ENCODE data around the gene PTPRU.

The PTPRU gene

GRCh38 chr1:29238620-29239002, 2.3 kb downstream of the PTPRU start:
- H3K4me3 ChIP-seq (ENCODE audit: insufficient read depth, low read length, poor library complexity, severe bottlenecking) = no peak overlapping the region
- H3K36me3 ChIP-seq (ENCODE audit: low read length) = no peaks in the 10 kb centered on the region
- H3F3A ChIP-seq (ENCODE audit: insufficient read depth) = no peaks in the 10 kb centered on the region
- H3K27ac ChIP-seq (ENCODE audit: low read depth, low read length) = no peak overlapping the region
- no peaks in the 10 kb centered on the region for H3K79me2 ChIP-seq (ENCODE audit: insufficient read depth, low read length)
- no peak overlapping the region for H3K4me2 ChIP-seq (ENCODE audit: low read depth, low read length, poor library complexity, severe bottlenecking)
- no peak overlapping the region for H2AFZ ChIP-seq (ENCODE audit: low read depth, low read length, severe bottlenecking)
- no peaks in the 10 kb centered on the region for H3K9me2 ChIP-seq (replicated peaks; ENCODE audit: insufficient read depth, low read length)
- no peak overlapping the region for H3K9ac ChIP-seq (ENCODE audit: low read length)
- H3K27me3 ChIP-seq (ENCODE audit: low read length) = no peaks in the 10 kb centered on the region
- H3K9me3 ChIP-seq (ENCODE audit: insufficient read depth, low read length) = no peaks in the 10 kb centered on the region
- H4K20me1 ChIP-seq (ENCODE audit: low read depth, low read length) = no peaks in the 10 kb centered on the region
- TF ChIP-seq EZH2phosphoT487 (conservative IDR thresholded peaks at IDR 0.05; ENCODE audit: low read length) (no peak), CTCF (IDR thresholded peaks at IDR 0.05; ENCODE audit: insufficient read depth, low read length, poor library complexity, severe bottlenecking) (no peak)

GRCh38 chr1:29239142-29239541, 2.8 kb downstream of the PTPRU start:
- H3K9me2 ChIP-seq (replicated peaks; ENCODE audit: insufficient read depth, low read length) = no peaks in the 10 kb centered on the region
- H3K79me2 ChIP-seq (ENCODE audit: insufficient read depth, low read length) = no peaks in the 10 kb centered on the region
- H3K4me2 ChIP-seq (ENCODE audit: low read depth, low read length, poor library complexity, severe bottlenecking) = no peak overlapping the region
- H3K36me3 ChIP-seq (ENCODE audit: low read length) = no peaks in the 10 kb centered on the region
- no peak overlapping the region for H3K9ac ChIP-seq (ENCODE audit: low read length)
- no peaks in the 10 kb centered on the region for H3K27me3 ChIP-seq (ENCODE audit: low read length)
- no peak overlapping the region for H3K27ac ChIP-seq (ENCODE audit: low read depth, low read length)
- H4K20me1 ChIP-seq (ENCODE audit: low read depth, low read length) = no peaks in the 10 kb centered on the region
- no peaks in the 10 kb centered on the region for H3F3A ChIP-seq (ENCODE audit: insufficient read depth)
- no peaks in the 10 kb centered on the region for H3K9me3 ChIP-seq (ENCODE audit: insufficient read depth, low read length)
- no peak overlapping the region for H2AFZ ChIP-seq (ENCODE audit: low read depth, low read length, severe bottlenecking)
- TF ChIP-seq EZH2phosphoT487 (conservative IDR thresholded peaks at IDR 0.05; ENCODE audit: low read length) (no peak), CTCF (IDR thresholded peaks at IDR 0.05; ENCODE audit: insufficient read depth, low read length, poor library complexity, severe bottlenecking) (no peak)
- no peak overlapping the region for H3K4me3 ChIP-seq (ENCODE audit: insufficient read depth, low read length, poor library complexity, severe bottlenecking)

- Histone ChIP-seq H4K20me1 (ENCODE audit: low read depth, low read length) (no peaks in the 10 kb centered on the region), H3K9me2 (replicated peaks; ENCODE audit: insufficient read depth, low read length) (no peaks in the 10 kb centered on the region), H3K9ac (ENCODE audit: low read length) (no peak overlapping the region), H3K4me3 (ENCODE audit: insufficient read depth, low read length, poor library complexity, severe bottlenecking) (no peak overlapping the region), H3K79me2 (ENCODE audit: insufficient read depth, low read length) (no peaks in the 10 kb centered on the region), H3F3A (ENCODE audit: insufficient read depth) (no peaks in the 10 kb centered on the region), H3K27me3 (ENCODE audit: low read length) (no peaks in the 10 kb centered on the region), H3K9me3 (ENCODE audit: insufficient read depth, low read length) (no peaks in the 10 kb centered on the region), H3K4me2 (ENCODE audit: low read depth, low read length, poor library complexity, severe bottlenecking) (no peak overlapping the region), H2AFZ (ENCODE audit: low read depth, low read length, severe bottlenecking) (no peak overlapping the region), H3K36me3 (ENCODE audit: low read length) (no peaks in the 10 kb centered on the region), H3K27ac (ENCODE audit: low read depth, low read length) (no peak overlapping the region)
- TF ChIP-seq EZH2phosphoT487 (conservative IDR thresholded peaks at IDR 0.05; ENCODE audit: low read length) = no peak
- TF ChIP-seq CTCF (IDR thresholded peaks at IDR 0.05; ENCODE audit: insufficient read depth, low read length, poor library complexity, severe bottlenecking) = no peak
Observed at GRCh38 chr1:29240400-29240837, 4.1 kb downstream of the PTPRU start.
